ENCODE data around the gene GAB2.

Gene GAB2

GRCh38 chr11:78216021-78216420 lies 201.6 kb downstream of the GAB2 start:
- TF ChIP-seq CTCF (conservative IDR thresholded peaks at IDR 0.05), result no peak
- no peak for TF ChIP-seq ZFX (IDR thresholded peaks at IDR 0.05)
- H3K27ac ChIP-seq, result no peak overlapping the region

- H3K27ac ChIP-seq, result no peak overlapping the region
- TF ChIP-seq CTCF (conservative IDR thresholded peaks at IDR 0.05) (no peak), ZFX (IDR thresholded peaks at IDR 0.05) (no peak)
Observed at GRCh38 chr11:78214331-78215194, 203.1 kb downstream of the GAB2 start.

GRCh38 chr11:78213526-78214330 lies 203.9 kb downstream of the GAB2 start:
- TF ChIP-seq CTCF (conservative IDR thresholded peaks at IDR 0.05) (no peak), ZFX (IDR thresholded peaks at IDR 0.05) (no peak)
- no peak overlapping the region for H3K27ac ChIP-seq

- no peak overlapping the region for H3K27ac ChIP-seq
- TF ChIP-seq ZFX (IDR thresholded peaks at IDR 0.05) (no peak), CTCF (conservative IDR thresholded peaks at IDR 0.05) (no peak)
Observed at GRCh38 chr11:78212586-78213371, 204.8 kb downstream of the GAB2 start.

- TF ChIP-seq CTCF (conservative IDR thresholded peaks at IDR 0.05), result no peak
- TF ChIP-seq ZFX (IDR thresholded peaks at IDR 0.05), result no peak
- no peak overlapping the region for H3K27ac ChIP-seq
Observed at GRCh38 chr11:78211565-78211964, 206.1 kb downstream of the GAB2 start.

GRCh38 chr11:78210000-78210608 lies 207.5 kb downstream of the GAB2 start:
- no peak for TF ChIP-seq ZFX (IDR thresholded peaks at IDR 0.05)
- no peak overlapping the region for H3K27ac ChIP-seq

- no peak for TF ChIP-seq CTCF (conservative IDR thresholded peaks at IDR 0.05)
- no peak for TF ChIP-seq ZFX (IDR thresholded peaks at IDR 0.05)
Observed at GRCh38 chr11:78209478-78209877, 208.1 kb downstream of the GAB2 start.

More at GRCh38 chr11:78209478-78209877, 208.1 kb downstream of the GAB2 start:
- H3K27ac ChIP-seq, result no peak overlapping the region
